GM13977 (cell line): Measurements from ENCODE around the gene ZDHHC4.

Experiments
- DNase-seq: peaks from one replicate; pipeline ENCODE4 v3.0.0; 2012; ENCODE audit warnings: low spot score
- in situ Hi-C: fragments of 300-500 bp; cut with MboI; formaldehyde crosslinking; loops from one replicate; pipeline ENCODE4 v1.12.0; 2022; ENCODE audit warnings: low sequenced_read_pairs, low pct_unique_long_range_greater_than_20kb, mixed read lengths, inconsistent platforms; ENCODE audit not compliant: unreplicated experiment
- TF ChIP-seq, protein P1 (sequence below): IDR thresholded peaks from 2 replicates; pipeline ENCODE4 v1.5.1; 2012; ENCODE audit warnings: mild to moderate bottlenecking, control low read depth; ENCODE audit not compliant: insufficient read depth; ENCODE audit errors: extremely low read depth, missing control alignments

The ZDHHC4 gene

DNA sequence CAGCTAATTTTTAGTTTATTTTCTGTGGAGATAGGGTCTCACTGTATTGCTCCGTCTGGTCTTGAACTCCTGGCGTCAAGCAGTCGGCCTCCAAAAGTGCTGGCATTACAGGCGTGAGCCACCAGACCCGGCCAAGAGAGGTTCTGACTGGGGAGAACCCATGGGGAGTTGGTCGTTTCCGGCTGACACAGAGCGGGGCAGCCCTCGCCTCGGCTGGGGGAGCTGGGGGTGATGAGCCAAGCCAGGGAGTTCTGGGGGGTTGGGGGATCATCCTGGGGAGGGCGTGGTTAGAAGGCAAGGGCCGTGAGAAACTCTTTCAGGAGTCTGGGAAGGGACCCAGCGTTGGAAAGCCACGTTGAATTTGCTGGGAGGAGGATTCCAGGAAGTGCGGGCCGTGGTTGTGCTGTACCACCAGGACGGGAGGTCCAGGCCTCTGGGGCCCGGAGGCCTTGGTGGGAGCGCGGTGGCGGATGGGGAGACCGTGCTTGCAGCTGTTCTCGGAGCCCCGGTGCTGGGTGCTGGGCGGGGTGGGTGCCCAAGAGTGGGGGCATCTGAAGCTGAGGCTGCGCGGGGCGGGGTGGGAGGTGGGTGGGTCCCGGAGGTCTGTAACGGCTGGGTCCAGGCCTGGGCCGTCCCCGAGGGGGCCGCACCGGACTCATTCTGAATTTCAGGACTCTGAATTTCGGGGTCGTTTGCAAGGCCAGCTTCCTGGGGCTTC is 29.8 kb downstream of the ZDHHC4 start:
- TF ChIP-seq, protein P1, sequence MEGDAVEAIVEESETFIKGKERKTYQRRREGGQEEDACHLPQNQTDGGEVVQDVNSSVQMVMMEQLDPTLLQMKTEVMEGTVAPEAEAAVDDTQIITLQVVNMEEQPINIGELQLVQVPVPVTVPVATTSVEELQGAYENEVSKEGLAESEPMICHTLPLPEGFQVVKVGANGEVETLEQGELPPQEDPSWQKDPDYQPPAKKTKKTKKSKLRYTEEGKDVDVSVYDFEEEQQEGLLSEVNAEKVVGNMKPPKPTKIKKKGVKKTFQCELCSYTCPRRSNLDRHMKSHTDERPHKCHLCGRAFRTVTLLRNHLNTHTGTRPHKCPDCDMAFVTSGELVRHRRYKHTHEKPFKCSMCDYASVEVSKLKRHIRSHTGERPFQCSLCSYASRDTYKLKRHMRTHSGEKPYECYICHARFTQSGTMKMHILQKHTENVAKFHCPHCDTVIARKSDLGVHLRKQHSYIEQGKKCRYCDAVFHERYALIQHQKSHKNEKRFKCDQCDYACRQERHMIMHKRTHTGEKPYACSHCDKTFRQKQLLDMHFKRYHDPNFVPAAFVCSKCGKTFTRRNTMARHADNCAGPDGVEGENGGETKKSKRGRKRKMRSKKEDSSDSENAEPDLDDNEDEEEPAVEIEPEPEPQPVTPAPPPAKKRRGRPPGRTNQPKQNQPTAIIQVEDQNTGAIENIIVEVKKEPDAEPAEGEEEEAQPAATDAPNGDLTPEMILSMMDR, result no peak
- DNase-seq, result peak; percentile 11
- in situ Hi-C loops, result no loop called here

DNA sequence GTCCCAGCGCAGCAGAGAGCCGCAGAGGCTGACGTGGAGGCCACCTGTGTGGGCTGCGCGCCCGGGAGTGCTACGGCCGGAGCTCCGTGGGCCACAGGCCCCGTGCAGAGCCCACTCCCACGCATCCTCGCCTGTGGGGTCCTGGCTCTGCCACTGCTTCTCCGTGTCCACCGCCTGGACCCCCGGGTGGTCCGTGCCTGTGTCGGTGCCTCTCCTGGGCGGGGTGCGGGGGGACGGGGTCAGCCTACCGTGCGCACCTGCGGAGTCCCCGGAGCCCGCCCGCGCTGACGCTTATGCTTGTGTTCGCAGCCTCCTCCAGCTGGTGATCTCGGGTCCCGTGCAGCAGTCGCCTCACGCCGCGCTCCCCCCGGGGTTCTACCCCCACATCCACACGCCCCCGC is 30.4 kb downstream of the ZDHHC4 start:
- TF ChIP-seq, protein P1, result no peak
- in situ Hi-C loops, result no loop called here
- peak; percentile 14 for DNase-seq

DNA sequence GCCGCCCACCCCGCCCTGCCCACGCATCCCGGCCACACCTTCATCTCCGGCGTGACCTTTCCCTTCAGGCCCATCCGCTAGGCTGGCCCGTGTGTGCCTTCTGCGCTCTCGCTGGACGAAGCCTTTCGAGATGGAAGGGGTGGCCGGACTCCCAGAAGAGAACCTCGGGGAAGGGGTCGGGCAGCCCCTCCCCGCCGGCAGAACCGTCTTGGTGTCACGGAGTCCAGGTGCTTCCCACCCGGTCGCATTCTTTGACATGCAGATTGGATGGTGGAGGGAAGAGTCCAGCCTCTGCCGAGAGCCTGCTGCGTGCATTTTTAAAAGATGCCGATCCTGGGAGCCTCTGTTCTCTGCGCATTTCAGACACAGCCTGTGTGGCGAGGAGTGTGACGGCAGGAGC is 30.8 kb downstream of the ZDHHC4 start:
- DNase-seq, result no peak
- TF ChIP-seq, protein P1, result no peak
- in situ Hi-C loops, result no loop called here

DNA sequence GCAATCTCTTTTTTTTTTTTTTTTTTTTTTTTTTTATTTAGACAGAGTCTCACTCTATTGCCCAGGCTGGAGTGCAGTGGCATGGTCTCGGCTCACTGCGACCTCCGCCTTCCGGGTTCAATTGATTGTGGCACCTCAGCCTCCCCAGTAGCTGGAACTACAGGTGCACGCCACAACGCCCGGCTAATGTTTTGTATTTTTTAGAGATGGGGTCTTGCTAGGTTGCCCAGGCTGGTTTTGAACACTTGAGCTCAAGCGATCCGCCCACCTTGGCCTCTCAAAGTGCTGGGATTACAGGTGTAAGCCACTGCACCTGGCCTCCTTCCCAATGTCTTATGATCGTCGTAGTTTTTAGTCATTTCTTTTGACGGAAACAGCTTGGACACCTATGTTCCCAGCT is 31.5 kb downstream of the ZDHHC4 start:
- DNase-seq, result no peak
- in situ Hi-C loops, result no loop called here
- TF ChIP-seq, protein P1, result no peak

DNA sequence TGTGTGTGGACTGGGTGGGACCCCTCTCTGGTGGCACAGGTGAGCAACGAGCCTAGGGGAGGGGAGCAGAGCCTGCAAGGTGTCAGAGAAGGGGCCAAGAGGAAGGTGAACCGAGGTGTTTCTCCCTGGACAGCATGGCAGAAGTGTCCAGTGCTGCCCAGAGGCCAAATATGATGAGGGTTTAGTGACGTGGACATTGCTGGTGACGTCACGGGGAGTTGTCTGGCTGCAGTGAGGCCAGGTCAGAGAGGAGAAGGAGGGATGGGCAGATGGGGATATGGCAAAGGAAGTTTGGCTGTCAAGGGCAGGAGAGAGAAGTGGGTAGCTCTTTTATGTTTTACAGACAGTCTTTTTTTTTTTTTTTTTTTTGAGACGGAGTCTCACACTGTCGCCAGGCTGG is 35.6 kb downstream of the ZDHHC4 start:
- in situ Hi-C loops, result no loop called here
- TF ChIP-seq, protein P1, result no peak
- DNase-seq, result no peak

DNA sequence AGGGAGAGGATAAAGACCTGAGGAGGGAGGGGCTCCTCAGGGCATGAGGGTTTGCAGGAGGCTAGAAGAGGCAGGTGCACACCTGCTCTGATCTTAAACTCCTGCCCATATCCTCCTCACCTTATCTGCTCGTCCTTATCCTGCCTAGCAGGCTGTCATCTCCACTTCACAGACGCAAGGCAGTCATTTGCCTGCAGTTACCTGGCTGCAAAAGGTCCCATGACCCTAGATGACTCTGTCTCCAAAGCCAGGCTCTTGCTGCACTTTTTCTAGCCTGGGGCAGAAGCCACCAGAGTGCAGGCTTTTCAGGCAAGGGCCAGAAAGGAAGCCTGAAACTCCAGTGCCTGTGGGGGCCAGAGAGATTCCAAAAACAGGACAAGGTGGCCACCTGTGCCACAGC is 36.5 kb downstream of the ZDHHC4 start:
- no peak for DNase-seq
- in situ Hi-C loops, result no loop called here
- TF ChIP-seq, protein P1, result no peak
